Daoy (cell line): ENCODE data around the gene BPTF. TPM values are rescaled to one million over a fixed set of nuclear protein-coding genes. Genes with fewer than 3 reads are reported as not detected.
"Not testable (repeated sequence)": the region's sequence is repeated elsewhere in the genome, so short reads cannot be mapped to it uniquely, and the experiment has no call there.

Experiments used
- DNase-seq: peaks from one replicate; pipeline ENCODE4 v3.0.0-alpha.2; 2015; ENCODE audit warnings: low read depth
- total RNA-seq: library from RNA; depleted of rRNA; stranded (reverse); fragments of >200 nt; shearing (Covaris generic); gene quantifications from 2 replicates; pipeline ENCODE4 v1.2.3, GENCODE V29; 2014

The BPTF gene
- total RNA-seq, 1 experiment from 2014 or later, result 22.7 TPM

DNA sequence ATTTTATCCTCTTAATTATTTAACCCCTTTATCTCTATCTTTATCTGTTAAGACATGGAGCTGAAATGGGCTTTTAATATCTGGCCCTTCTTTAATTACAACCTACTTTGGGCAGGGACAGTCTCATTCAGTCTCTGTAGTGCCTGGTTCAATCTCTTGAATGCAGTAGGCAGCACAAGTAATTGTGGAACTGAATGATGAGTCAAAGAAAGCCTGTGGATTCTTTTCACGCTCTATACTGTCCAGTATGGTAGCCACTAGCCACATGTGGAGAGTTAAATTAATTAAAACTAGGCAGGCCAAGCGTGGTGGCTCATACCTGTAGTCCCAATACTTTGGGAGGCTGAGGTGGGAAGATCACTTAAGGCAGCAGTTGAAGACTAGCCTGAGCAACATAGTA, 9.3 kb downstream of the BPTF start:
- no peak for DNase-seq

DNA sequence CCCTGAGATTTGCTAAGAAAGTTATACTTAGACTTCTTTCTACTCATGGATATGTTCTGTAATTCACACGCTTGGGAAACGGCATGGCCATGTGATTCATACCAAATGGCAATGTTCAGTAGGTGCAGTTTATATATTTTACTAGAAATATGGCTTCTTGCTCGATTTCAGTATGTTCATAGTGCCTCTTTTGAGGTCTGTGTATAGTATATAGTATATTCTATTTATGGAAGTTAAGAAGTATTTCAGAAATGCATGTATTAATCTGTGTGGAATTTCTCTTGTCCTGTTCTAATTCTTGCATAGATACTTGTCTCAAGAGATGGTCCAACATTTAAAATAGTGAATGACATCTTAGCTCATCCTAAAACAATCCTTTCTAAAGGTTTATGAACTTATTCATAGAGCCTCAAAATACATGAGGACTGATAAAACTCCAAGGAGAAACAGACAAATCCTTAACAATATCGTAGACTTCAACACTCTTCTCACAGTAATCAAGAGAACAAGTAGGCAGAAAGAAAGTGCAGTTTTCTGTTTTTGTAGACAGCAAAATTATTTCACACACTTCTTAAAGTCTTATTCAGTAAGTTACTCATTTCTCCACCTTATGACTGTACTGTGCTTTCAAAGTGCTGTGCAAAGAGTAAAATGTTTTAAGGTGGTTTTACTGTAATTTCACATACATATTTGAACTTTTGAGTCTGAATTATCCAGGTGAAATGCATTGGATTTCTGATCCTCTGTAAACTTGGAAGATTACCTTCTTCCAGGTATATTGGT, 11.1 kb downstream of the BPTF start:
- DNase-seq, result no peak

DNA sequence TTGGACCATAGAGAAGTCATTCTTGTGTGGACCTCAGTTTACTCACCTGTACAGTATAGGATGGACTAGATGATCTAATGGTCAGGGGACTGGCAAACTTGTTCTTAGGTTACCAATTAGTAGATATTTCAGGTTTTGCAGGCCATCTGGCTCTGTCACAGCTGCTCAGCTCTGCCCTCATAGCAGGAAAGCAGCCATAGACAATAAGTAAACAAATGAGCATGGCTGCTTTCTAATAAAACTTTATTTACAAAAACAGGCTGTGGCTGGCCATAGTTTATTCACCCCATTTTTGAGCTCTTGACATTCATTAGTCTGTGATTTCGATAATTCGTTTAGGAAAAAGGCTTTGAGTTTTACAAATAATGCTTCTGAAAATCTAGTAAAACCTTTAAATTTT, 12.7 kb downstream of the BPTF start:
- no peak for DNase-seq

- DNase-seq, result no peak
These were observed 13.2 kb downstream of the BPTF start for GRCh38 chr17:67838538-67838937.

- DNase-seq, result no peak
These were observed 16.7 kb downstream of the BPTF start for GRCh38 chr17:67841992-67842391.

DNA sequence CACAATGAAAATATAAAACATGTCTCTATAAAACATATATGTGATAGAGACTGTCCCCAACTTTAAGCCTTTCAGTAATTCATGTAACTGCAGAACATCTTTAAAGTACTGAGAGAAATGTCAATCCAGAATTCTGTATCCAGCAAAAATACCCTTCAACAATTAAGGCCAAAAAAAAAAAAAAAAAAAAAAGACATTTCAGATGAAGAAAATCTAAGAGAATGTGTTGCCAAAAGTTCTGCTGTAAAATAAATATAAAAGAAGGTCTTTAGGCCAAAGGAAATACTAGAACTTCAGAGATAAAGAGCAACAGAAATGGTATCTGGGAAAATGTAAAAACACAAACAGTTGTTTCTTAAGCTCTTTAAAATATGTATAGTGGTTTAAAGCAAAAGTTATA, 17.3 kb downstream of the BPTF start:
- no peak for DNase-seq

DNA sequence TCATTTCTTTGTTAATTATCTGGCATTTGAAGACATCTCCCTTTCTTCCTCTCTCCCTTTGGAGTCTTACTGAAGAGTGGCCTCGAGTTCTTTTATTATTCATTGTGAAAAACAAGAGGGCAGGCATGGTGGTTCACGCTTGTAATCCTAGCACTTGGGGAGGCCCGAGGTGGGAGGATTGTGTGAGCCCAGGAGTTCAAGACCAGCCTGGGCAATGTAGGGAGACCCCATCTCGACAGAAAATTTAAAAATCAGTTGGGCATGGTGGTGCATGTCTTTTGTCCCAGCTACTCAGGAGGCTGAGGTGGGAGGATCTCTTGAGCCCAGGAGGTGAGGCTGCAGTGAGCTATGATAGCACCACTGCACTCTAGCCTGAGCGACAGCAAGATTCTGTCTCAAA, 20.1 kb downstream of the BPTF start:
- DNase-seq, result no peak

- DNase-seq, result not testable (repeated sequence)
These were observed 22.9 kb downstream of the BPTF start for GRCh38 chr17:67848189-67848588.

DNA sequence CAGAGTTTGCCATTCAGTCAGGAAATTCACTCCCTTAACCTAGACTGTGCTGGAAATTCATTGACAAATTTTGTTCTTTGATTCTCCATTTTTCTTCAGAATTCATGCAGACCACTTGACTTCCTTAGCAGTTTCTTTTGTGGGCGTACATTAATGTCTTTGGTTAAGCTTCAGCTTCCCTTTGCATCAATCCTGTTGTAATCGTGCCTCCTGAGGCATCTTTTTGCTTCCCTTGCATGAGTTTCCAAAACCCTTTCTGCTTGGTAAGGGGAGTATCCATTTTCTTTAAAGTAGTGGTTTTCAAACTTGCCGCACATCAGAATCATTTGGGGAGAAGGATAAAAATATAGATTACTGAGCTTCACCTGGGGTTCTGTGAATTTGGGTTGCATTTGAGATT, 23.5 kb downstream of the BPTF start:
- DNase-seq, result not testable (repeated sequence)

DNA sequence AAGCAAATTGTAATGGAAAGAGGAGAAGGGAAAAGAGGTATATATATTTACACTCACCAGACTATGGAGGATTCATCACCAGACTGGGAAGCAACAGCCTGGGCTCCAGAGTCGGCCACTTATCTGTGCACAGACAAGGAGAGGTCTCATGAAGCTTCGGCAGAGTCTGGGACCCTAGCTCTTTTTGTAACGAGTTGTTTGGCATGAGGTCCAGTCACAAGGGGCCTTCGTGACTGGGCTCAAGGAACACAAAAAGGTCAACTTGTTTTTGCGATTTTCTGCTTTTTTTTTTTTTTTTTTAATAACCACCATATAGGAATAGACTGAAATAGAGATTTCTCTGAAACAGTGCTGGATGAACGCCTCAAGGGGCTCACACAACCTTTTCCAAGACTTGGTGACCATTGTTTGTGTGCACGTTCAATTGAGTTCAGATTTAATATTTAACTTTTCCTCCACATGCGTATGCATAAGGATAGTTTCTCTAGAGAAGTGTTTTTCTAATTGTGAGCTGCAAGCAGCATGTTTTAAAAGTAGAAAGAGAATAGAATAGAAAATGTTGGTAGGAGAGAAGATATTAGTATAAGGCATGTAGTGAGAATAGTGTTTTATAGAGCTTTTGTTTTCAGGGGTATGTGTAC, 25.8 kb downstream of the BPTF start:
- no peak for DNase-seq

GRCh38 chr17:67853703-67854102, 28.4 kb downstream of the BPTF start:
- DNase-seq, result no peak

GRCh38 chr17:67854378-67854777, 29.1 kb downstream of the BPTF start:
- DNase-seq, result no peak

DNA sequence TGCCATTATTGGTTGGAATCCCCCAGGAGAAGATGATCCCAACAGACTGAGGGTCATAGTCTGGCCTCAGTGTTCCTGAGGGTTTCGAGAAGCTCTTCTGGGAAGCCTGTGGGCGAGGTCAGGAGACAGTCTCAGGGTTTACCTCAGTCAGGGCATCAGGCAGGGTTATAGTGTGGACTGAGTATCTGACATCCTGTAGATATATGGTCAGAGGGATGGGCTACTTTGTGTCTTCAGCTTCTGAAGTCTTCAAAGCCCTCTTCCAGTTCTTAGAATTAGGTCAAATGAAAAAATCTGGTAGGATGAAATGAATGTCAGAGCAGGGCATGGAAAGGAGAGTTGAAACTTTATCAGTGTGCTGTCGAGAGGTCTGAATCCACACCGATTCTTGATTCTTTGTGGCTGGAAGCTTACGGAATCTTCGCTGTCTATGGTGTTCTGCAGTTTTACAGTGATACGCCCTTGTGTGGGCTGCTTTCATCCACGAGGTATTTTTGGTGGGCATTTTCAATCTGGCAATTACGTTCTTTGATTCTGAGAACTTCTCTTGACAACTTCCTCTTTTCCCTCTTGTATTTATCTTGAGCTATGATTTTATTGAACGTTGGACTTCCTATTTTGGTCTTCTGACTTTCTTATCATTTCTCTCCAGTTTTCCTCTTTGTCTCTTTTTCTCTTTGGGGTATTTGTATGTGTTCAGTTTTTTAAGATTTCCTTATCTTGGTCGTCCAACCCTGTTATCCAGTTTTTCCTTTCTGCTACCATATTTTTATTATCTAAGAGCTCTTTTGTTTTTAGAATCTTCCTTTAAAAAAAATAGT, 30.4 kb downstream of the BPTF start:
- DNase-seq, result no peak

DNA sequence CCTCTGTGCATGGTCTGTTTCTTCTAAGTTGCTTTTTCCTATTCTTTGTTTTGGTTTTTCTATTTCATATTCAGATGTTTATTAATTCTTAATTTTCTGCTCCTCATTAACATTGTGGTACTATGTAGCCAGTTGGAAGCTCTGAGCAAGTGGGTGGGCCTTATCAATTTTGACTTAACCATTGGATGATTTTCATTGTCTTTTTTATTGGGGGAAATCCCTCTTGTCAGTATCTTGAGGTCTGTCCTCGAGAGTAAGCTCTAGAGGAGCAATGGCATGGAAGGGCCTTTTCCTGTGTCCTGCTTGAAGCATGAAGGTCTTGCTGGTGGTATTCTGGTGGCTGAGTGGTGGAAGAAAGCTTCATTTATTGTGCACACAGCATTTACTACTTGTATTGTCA, 31.1 kb downstream of the BPTF start:
- not testable (repeated sequence) for DNase-seq

DNA sequence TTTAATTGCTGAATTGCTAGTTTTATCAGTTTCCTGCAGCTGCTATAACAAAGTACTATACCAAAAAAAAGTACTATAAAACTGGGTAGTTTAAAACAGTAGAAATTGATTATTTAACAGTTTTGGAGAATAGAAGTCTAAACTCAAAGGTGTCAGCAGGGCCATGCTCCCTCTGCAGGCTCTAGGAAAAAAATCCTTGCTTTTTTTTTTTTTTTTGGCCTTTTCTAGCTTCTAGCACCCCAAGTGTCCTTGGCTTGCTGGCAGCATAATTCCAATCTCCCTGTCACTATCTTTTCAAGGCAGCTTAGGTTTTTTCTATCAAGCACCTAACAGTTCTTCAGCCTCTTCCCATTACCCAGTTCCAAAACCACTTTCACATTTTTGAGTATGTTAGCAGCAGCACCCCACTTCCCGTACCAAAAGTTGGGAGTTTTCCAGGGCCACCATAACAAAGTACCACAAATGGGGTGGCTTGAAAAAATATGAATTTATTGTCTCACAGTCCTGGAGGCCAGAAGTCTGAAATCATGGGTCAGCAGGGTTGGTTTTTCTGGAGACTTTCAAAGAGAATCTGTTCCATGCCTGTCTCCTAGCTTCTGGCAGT, 37.4 kb downstream of the BPTF start:
- no peak for DNase-seq

DNA sequence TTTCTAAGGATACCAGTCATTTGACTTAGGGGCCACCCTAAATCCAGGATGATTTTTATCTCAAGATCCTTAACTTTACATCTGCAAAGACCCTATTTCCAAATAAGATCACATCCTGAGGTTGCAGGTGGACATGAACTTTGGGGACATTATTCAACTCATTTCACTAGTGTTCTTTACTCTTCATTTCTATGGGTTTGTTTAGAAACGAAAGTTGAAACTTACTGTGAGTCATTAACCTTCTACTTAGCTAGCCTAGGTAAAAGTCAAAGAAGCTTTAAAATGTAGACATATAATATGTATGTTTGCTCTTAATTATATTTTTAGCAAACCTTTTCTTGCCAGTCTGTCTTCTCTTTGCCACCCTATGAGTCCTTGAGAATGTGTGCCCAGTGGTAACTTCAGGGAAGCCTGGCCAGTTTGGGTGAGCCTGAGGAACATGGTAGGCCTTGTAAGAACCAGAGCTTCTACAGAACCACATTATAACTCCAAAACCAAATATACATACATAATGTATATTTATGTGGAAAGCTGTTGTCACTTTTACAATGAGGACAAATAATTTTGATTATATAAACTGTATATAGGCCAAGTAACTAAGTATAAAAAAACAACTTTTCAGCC, 38.4 kb downstream of the BPTF start:
- no peak for DNase-seq

- no peak for DNase-seq
These were observed 40.1 kb downstream of the BPTF start for GRCh38 chr17:67865438-67865837.

DNA sequence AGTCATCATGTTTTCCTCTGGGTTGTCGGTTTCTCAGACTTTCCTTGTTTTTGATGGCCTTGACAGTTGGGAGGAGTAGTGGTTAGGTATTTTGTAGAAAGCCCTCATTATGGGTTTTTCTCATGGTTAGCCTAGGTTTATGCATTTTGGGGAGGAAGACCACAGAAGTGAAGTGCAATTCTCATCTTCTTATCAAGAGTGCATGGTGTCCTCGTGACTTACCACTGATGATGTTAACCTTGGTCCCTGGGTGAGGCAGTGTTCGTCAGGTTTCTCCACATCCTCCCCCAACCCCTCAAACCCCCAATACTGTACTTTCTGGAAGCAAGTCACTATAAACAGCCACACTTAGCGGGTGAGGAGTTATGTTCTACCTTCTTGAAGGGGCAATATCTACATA, 42.3 kb downstream of the BPTF start:
- no peak for DNase-seq

- no peak for DNase-seq
These were observed 42.9 kb downstream of the BPTF start for GRCh38 chr17:67868176-67868575.

GRCh38 chr17:67879662-67880061, 54.4 kb downstream of the BPTF start:
- DNase-seq, result no peak

DNA sequence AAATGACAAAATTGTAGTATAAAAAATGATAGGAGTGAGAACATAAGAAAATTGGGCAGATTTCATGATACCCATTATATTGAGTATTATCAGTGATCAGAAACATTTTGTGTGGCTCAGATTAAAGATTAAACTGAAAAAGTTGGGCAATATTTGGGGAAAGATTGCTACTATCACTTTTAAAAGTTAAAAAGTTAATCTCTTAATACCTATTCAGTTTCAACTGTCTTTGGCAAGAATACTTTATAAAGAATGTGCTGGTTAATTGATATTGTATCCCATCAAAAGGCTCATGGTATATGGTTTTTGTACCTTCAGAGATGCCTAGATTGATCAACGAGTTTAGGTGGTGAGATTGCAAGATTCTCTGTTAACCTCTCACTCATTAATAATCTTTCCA, 55.8 kb downstream of the BPTF start:
- no peak for DNase-seq

- no peak for DNase-seq
These were observed 59.4 kb downstream of the BPTF start for GRCh38 chr17:67884741-67885140.
